Smooth muscle cell of the brain vasculature (primary cell): ENCODE results near the gene SLC7A1.

Source experiments
- DNase-seq: peaks from one replicate; pipeline ENCODE4 v3.0.0-alpha.2; 2012; ENCODE audit warnings: low read depth, low spot score

Gene SLC7A1

GRCh38 chr13:29510651-29511084 lies 84.8 kb downstream of the SLC7A1 start:
- DNase-seq = no peak

DNA sequence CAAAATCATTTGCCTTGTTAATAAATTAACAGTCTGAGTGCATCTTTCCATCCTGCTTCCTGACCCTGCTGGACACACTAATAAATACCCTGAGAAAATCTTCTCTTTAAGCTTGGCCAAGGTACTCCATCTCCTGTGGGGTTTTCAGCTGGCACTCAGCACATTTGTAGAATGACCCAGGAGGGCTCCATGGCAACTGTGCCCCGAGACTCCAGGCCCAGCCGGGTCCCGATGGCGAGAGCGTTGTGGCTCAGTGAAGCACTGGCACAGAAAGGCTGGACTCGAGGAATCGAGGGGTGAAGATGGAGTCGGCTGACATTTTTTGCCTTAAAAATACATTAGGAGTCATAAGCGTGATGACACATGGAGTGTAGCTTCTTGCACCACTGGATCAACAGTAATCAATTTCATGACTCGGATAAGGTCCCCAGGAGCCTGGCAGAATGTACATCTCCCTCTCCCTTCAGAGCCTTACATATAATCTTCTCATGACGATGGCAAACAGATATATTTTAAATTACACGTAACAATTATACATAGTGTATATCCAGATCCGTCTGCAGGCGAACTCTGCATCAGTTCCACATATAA lies 85.4 kb downstream of the SLC7A1 start:
- DNase-seq = no peak

DNA sequence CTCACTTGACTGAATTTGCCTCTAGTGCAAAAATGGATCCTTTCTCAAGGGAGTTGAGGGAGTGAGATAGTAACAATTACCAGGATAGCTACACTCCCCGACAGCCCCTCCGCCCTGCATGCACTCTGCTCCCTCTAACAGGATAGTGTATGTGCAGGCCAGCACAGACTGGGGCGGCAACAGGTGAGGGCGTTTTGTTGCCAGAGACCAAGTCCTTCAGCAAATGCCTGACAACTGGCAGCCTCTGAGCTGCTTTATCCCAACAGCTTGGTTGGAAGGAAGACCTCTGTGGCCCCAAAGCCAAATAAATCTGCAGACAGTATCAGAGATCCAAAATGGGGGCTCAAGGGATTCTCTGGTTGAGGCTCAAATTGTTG lies 86.6 kb downstream of the SLC7A1 start:
- no peak for DNase-seq

- DNase-seq = peak; percentile 70
Measured at GRCh38 chr13:29508130-29508875, 87.2 kb downstream of the SLC7A1 start.

DNA sequence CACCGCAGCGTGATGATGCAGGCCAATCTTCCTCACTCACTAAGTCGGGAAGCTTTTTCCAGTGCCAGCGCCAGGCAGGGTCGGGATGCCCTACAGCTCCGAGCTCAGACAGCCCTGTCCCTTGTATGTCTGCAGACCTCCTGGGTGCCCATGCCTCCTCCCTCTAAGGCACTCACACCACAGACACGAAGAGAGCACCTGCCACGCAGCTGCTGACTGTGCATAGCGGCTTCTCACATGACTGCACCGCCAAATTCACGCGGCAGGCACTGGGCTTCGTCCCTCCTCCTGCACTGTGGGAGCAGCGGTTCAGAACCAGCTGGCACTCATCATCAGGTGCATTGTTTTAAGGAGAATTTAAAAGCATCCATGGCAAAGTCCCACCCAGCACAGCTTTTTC lies 88.1 kb downstream of the SLC7A1 start:
- DNase-seq = no peak

DNA sequence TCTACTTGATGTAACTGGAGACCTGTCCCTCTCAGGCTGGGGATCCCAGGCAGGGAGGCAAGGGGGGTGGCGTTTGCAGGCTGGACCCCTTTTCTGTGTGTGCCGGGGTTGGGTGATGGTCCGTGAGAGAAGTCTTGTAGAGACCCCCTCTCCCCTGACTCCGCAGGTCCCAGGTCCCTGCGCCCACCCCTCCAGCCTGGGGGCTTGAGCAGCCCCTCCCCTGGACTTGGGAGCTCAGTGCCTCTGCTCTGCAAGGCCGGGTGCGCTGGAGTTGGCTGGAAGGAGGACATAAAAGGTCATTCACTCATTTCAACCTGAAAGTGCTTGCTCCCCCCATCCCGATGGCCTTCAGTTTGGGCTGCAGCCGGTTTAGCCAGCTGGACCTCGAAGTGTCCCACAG lies 89.5 kb downstream of the SLC7A1 start:
- no peak for DNase-seq

- DNase-seq = no peak
Measured at GRCh38 chr13:29505511-29505910, 90.0 kb downstream of the SLC7A1 start.

DNA sequence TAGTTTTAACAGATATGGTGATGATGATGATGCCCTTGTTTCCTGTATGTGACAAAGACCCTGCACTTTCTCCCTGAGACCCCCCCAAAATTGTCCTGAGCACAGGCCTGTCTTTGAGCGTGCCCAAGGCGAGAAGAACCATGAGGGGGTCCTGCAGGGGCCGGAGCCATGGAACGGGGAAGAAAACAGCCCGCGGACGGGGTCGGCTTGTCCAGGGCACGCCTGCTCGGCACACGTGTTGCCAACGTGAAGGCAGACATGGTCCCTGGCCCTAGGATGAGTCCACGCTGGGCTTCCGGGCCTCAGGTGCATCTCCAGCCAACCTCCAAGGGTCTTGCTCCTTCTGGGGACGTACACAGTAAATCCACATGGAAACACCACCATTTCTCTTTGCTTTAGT lies 90.8 kb downstream of the SLC7A1 start:
- DNase-seq = no peak

GRCh38 chr13:29503041-29503837 lies 92.2 kb downstream of the SLC7A1 start:
- DNase-seq = no peak

DNA sequence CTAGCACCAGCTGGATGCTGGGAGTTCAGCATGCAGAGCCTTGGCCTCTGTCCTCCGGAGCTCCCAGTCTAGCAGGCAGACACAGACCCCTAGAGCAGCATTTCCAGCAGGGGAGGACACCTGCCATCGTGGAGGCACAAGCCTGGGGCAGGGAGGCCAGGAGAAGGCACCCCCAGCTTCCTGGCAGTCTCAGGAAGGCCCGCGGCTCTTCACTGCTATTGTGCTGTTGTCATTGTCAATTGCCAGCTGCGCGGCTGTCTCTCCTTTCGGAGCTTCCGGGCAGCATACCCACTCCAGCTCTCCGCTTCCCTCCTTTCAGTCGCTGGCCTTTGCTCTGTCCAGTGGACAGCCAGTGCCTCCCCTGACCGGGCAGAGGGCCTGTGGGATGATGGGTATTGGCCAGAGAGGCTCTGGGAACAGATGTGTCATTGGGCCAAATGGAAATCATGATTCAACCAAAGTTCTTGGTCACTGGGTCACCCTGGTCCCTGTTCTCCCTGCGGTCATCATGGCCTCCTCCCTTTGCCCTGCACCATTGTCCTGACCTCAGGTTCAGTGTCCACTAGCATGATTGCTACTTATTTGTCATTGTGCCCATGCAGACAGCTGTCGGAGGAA lies 93.0 kb downstream of the SLC7A1 start:
- no peak for DNase-seq

DNA sequence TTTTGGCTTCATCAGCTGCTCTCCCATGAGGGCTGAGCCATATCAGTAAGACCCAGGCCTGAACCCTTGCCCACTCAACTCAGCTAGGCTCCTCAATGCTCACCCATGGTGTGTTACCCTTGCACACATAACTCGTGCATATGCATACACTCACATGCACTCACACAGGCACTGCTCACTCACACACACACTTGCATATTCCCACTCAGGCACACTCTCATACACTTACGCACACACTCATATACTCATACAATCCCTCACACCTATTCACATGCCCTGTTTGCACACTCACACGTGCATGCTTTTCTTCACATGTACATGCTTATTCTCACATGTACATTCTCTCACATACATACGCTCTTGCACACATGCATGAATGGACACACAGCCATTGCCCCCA lies 93.8 kb downstream of the SLC7A1 start:
- no peak for DNase-seq

GRCh38 chr13:29500386-29500785 lies 95.1 kb downstream of the SLC7A1 start:
- DNase-seq = no peak

DNA sequence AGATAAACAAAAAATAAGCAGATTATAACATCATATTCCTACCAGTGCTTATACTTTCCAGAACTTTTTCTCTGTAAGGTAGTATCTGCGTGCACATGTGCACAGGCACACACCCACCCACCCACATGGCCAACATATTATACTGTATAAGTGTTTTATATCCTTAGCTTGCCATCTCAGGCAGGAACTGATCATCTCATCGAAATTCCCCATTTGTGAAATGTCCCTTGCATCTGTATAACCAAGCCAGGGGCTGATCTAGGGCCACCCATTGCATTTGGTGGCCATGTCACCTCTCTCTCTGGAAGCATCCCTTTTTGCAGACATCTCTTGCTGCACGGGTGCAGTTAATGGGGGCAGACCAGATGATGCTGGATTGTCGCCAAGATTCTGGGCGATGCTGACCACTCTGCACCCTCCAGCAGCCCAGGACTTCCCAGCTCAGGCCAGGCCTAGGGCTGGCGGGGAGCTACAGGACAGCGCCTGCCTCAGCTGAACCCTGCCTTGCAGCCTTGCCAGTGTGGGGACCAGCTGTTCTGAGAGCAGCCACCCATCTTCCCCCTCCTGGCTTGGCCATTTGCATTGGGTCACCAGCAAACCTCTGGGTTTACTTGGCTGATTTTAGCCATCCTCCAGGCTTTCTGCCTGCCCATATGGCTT lies 95.9 kb downstream of the SLC7A1 start:
- no peak for DNase-seq

DNA sequence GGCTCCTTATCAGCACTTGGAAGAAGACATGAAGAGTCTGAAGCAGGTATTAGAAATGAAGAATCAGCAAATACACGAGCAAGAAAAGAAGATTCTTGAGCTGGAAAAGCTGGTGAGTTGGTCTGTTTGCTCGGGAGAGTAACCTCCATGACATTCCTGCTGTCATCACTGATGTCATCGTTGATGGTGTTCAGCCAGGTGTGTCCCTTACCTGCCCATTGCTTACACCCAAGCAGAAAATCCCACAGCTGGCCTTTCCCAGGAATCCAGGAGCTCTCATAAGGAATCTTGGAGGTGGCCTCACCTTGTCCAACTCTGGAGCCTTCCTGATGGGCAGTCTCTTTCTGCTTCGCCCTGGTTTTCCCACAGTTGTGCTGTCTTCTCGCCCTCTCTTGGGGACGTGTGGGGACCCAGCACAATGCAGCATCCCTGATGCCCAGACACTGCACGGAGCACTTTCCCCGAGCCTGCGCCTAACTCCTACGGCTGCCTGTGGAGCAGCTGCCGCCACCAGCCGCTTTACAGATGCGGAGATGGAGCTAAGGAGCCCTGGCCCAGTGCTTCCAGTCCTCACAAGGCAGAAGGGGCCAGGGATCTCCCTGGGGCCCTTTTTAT lies 97.0 kb downstream of the SLC7A1 start:
- no peak for DNase-seq

DNA sequence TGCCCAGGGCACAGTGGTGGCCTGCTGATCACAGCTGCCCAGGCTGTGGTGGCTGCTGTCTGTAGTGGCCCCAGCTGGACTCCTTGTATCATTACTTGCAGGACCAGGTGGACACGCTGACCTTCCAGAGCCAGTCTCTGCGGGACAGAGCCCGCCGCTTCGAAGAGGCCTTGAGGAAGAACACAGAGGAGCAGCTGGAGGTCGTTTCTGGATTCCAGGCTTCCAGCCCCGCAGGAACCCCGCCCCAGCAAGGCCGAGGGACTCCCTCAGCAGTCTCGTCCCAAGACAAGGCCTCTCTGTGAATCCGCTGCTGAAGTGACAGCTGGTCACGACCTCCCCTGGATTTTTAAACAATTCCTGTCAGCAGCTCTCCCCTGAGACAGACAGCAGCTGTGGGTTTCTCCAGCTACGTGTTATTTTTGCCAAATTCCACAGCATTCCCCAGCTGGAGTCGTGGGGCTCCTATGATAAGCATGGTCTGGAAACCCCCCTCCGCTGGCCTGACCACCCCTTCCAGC lies 98.3 kb downstream of the SLC7A1 start:
- DNase-seq = peak; percentile 67

DNA sequence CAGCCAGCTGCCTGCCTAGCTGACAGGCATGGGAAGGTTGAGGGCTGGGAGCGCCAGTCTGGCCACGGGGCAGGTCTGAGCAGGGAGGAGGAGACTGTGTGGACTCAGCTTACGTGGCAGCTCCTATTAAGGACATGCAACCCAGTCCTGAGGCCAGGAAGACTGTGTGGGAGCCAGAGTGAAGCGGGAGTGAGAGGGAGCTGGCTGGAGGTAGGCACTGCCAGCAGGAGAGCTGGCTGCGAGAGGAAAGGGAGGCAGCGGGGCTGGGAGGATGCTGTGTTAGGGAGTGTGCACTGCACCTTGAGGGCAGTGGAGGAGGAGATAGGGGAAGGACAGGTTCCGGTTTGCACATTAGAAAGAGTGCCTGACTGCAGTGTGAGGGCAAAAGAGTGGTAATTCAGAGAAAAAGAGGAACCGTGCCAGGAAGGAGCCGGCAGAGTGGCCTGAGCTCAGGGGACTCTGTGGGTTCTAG lies 99.2 kb downstream of the SLC7A1 start:
- DNase-seq = no peak

- no peak for DNase-seq
Measured at GRCh38 chr13:29494520-29494919, 101.0 kb downstream of the SLC7A1 start.

DNA sequence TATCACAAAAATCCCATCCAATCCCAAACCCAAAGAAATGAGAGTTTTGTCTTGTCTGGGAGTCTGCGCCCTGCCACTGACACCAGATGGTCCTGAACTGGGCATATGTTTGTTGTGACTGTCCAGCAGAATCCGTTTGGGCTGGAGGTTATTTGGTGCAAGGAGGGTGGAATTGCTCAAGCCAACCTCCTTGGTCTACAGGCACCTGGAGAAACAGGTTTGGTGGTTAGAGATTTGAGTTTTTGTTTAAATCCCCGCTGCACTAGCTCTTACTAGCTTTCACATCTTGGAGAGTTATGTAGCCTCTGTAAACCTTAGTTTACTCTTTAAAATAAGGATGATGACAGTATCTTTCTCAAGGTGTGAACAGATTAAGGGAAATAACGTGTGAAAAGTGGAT lies 101.7 kb downstream of the SLC7A1 start:
- no peak for DNase-seq

GRCh38 chr13:29491248-29491647 lies 104.2 kb downstream of the SLC7A1 start:
- DNase-seq = no peak

DNA sequence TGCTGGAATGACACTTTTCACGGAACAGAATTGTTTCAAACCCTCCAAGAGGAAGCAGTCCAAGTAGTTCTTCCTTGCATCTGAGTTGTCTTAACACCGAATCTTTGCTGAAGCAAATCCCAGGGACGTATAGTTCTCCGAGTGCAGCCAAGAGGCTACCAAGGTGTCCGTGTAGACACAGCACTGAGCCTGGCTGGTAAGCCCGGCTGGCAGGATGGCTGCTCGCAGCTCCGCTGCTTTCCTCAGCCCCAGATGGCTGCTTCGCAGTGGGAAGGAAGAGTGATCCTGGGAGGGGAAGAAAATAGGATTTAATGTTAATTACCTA lies 105.0 kb downstream of the SLC7A1 start:
- DNase-seq = no peak
